Muscle layer of colon (tissue), 2 donors: ENCODE measurements around the gene HCST.

Experiments used
- H3K27ac ChIP-seq: one replicate; pipeline ENCODE4 v1.7.0; 2013; ENCODE audit warnings: low read depth, mild to moderate bottlenecking, low read length, moderate library complexity
- H3K27me3 ChIP-seq, 2 donors: one replicate each; pipeline ENCODE4 v1.7.0; 2013; ENCODE audit warnings: low read length in 2 of 2, mild to moderate bottlenecking in 2 of 2; ENCODE audit not compliant: insufficient read depth in 2 of 2, control insufficient read depth in 1 of 2
- H3K36me3 ChIP-seq: one replicate; pipeline ENCODE4 v1.7.0; 2013; ENCODE audit warnings: mild to moderate bottlenecking, low read length; ENCODE audit not compliant: insufficient read depth
- H3K4me1 ChIP-seq: one replicate; pipeline ENCODE4 v1.7.0; 2013; ENCODE audit warnings: mild to moderate bottlenecking, low read length; ENCODE audit not compliant: insufficient read depth
- H3K4me3 ChIP-seq, 2 donors: one replicate each; pipeline ENCODE4 v1.7.0; 2013; ENCODE audit warnings: low read length in 2 of 2, low read depth in 1 of 2, mild to moderate bottlenecking in 1 of 2, moderate library complexity in 1 of 2
- H3K9ac ChIP-seq: one replicate; pipeline ENCODE4 v1.7.0; 2013; ENCODE audit warnings: low read length
- H3K9me3 ChIP-seq: one replicate; pipeline ENCODE4 v1.7.0; 2013; ENCODE audit warnings: mild to moderate bottlenecking, low read length
- donor health status: abdominal sarcoma.
- donor health status: Adenocarcinoma of cecum.

Gene HCST

DNA sequence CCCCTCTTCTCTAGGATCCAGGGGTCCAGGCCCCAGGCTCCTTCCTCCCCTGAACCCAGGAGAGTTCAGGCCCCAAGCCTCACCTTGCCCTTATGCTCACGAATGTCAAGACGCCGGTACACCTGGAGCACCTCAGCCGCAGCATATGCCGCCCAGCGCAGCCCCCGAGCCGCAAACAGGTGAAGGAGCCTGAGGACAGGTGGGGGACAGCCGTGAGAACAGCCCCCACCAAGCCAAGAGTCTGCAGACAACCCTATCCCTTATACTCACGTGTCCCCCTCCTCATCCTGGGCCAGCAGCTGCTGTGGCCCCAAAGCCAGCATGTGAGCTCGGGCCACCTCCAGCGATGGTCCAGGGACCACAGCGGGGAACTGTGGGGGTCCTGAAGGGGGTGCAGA, 5.7 kb upstream of the HCST start:
- Histone ChIP-seq H3K36me3 (peaks cover 28% of the 10 kb centered on the region), H3K27ac (no peak overlapping the region), H3K4me3 (no peak overlapping the region), H3K9ac (no peak overlapping the region), H3K9me3 (no peaks in the 10 kb centered on the region), H3K27me3 (no peaks in the 10 kb centered on the region), H3K4me1 (peaks cover 11% of the 10 kb centered on the region)

DNA sequence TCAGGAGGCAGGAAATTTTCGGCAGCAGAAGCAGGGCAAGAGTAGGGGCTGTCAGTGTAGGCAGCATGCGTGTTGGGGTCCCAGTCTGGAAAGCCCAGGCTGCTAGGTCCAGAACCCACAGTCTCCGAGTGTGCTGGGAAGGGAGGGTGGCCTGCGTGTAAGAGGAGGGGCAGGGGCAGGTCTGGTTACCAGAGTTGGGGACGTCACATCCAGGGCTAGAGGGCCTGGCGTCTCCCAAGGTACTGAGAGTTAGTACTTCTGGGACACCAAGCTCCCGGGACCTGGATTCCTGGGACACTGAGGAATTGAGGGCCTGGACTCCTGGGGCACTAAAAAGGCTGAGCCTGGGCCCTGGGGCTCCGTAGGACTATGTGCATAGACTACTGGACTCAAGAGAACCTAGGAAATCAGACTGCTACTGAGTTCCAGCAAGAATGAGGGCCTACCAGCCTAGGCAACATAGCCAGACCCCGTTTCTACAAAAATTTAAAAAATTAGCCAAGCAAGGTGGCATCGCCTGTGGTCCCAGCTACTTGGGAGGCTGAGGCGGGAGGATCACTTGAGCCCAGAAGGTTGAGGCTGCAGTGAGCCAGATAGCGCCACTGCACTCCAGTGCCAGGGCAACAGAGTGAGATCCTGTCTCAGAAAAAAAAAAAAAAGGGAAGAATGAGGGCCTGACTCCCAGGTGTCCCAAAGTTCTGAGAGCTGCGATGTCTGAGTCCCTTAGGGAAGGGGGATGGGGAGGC, 4.5 kb upstream of the HCST start:
- H3K9me3 ChIP-seq: no peaks in the 10 kb centered on the region
- H3K9ac ChIP-seq: peak overlapping the region; percentile 65
- H3K27me3 ChIP-seq: no peaks in the 10 kb centered on the region
- peaks cover 28% of the 10 kb centered on the region for H3K36me3 ChIP-seq
- H3K4me1 ChIP-seq: peaks cover 11% of the 10 kb centered on the region
- peak overlapping the region; percentile 74 to 91 for H3K4me3 ChIP-seq
- H3K27ac ChIP-seq: peak overlapping the region; percentile 90

DNA sequence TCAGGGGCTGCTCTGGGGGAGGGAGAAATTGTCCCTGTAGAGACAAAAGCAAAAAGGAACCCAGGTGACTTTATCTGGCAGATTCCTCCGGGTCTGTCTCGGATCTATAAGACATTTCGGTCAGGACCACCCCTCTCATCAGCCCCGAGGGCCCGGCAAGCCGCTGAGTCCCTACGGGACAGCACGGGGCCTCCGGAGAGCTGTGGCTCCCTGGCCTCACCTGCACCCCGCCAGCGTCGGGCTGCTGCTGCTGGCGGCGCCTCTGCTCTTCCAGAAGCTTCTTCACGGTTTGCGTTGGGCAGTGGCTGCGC, 3.9 kb upstream of the HCST start:
- Histone ChIP-seq H3K9ac (peak overlapping the region; percentile 65), H3K4me1 (peaks cover 11% of the 10 kb centered on the region), H3K9me3 (no peaks in the 10 kb centered on the region), H3K4me3 (peak overlapping the region; percentile 74 to 91), H3K27ac (peak overlapping the region; percentile 90), H3K36me3 (peaks cover 28% of the 10 kb centered on the region), H3K27me3 (no peaks in the 10 kb centered on the region)

DNA sequence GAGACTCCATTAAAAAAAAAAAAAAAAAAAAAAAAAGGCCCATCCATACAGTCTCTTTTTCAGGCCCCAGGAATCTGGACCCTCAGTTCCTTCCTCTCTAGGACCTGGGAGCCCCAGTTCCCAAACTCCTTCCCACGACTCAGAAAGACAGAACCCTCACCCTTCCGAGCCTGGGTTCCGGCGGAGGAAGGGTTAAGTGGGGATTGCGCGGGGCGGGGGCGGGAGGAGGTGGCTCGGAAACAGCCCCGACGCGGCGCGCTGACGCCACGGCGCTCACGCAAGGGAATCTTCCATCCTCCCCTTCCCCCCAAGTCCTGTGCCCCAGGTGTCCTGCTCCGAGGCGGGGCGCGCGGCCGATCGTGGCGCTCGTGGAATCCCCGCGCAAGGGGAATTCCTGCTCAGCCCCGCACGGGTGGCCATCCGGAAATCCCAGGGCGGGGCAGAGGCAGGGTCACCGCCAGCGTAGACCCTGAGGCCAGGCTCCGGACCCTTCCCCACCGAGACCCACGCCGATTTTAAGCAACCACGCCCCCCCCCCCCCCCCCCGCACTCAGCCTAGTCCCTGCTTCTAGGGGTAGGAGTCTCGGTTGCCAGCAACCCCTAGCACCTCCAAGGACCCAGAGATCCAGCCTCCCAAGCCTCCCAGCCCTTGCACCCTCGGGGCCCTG, 2.6 kb upstream of the HCST start:
- Histone ChIP-seq H3K27ac (peak overlapping the region; percentile 90), H3K27me3 (no peaks in the 10 kb centered on the region), H3K4me1 (peaks cover 11% of the 10 kb centered on the region), H3K4me3 (peak overlapping the region; percentile 74 to 91), H3K36me3 (peaks cover 21% of the 10 kb centered on the region), H3K9me3 (no peaks in the 10 kb centered on the region), H3K9ac (peak overlapping the region; percentile 78)

DNA sequence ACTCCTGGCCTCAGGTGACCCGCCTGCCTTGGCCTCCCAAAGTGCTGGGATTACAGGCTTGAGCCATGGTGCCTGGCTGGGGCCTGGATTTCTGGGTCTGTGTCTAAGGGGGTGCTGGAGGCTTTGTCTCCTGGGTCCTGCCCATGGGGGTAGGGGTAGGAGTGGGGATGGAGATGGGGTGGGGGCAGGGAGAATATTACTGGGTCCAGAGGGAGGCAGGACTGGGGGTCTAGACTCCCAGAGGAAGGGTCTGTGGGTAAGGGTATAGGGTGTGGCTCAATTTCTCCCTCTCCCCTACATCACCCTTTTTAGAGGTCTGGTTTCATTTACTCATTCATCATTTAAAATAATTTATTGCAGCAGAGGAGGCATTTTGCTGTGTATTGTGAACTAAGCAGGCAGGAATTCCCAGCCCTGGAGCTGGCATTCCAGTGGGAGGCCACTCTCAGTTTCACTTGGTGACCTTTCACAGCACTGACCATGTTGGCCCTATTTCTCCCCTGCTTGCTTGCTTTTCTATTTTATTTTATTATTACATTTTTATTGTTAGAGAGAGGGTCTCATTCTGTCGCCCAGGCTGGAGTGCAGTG, 1.2 kb upstream of the HCST start:
- Histone ChIP-seq H3K4me3 (no peak overlapping the region), H3K4me1 (peaks cover 11% of the 10 kb centered on the region), H3K36me3 (peaks cover 14% of the 10 kb centered on the region), H3K27ac (peak overlapping the region; percentile 90), H3K9me3 (no peaks in the 10 kb centered on the region), H3K9ac (no peak overlapping the region), H3K27me3 (no peaks in the 10 kb centered on the region)

DNA sequence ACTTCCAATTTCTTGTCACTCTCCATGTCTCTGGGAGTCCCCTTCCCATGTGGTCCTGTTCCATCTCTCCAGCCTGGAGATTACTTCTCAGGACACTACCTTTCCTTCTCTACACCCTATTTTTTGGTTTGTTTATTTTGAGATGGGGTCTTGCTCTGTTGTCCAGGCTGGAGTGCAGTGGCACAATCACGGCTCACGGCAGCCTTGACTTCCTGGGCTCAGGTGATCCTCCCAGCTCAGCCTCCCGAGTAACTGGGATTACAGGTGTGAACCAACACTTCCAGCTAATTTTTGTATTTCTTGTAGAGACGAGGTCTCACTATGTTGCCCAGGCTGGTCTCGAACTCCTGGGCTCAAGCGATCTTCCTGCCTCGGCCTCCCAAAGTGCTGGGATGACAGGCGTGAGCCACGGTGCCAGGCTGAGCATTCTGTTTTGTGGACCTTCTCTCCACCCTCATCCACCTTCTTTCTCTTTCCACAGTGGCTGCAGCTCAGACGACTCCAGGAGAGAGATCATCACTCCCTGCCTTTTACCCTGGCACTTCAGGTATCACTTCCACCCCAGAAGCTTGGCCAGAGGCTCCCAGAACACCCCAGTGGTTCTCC, 644 bp downstream of the HCST start:
- H3K27me3 ChIP-seq: no peaks in the 10 kb centered on the region
- H3K27ac ChIP-seq: peak overlapping the region; percentile 58
- no peaks in the 10 kb centered on the region for H3K9me3 ChIP-seq
- no peak overlapping the region for H3K9ac ChIP-seq
- no peaks in the 10 kb centered on the region for H3K36me3 ChIP-seq
- H3K4me1 ChIP-seq: peaks cover 5% of the 10 kb centered on the region
- no peak overlapping the region for H3K4me3 ChIP-seq

DNA sequence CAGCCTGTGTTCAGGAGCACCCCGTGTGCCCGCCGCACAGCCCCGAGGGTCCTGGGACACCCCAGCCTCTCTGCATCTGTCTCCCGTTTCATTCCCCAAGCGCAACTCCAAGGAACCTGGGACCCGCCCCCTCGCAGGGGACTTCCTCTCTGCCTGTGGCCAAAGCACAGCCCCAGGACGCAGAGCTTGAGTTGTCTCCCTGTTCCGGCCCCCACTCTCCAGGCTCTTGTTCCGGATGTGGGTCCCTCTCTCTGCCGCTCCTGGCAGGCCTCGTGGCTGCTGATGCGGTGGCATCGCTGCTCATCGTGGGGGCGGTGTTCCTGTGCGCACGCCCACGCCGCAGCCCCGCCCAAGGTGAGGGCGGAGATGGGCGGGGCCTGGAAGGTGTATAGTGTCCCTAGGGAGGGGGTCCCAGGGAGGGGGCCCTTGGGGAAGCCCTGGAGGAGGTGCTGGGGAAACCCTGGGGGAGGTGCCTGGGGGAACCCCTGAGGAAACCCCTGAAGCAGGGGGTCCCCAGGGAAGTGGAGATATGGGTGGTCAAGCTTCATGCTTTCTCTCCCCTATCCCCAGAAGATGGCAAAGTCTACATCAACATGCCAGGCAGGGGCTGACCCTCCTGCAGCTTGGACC, 1.3 kb downstream of the HCST start:
- Histone ChIP-seq H3K9ac (no peak overlapping the region), H3K4me1 (no peaks in the 10 kb centered on the region), H3K9me3 (no peaks in the 10 kb centered on the region), H3K4me3 (no peak overlapping the region), H3K27me3 (no peaks in the 10 kb centered on the region), H3K27ac (peak overlapping the region; percentile 58), H3K36me3 (no peaks in the 10 kb centered on the region)

DNA sequence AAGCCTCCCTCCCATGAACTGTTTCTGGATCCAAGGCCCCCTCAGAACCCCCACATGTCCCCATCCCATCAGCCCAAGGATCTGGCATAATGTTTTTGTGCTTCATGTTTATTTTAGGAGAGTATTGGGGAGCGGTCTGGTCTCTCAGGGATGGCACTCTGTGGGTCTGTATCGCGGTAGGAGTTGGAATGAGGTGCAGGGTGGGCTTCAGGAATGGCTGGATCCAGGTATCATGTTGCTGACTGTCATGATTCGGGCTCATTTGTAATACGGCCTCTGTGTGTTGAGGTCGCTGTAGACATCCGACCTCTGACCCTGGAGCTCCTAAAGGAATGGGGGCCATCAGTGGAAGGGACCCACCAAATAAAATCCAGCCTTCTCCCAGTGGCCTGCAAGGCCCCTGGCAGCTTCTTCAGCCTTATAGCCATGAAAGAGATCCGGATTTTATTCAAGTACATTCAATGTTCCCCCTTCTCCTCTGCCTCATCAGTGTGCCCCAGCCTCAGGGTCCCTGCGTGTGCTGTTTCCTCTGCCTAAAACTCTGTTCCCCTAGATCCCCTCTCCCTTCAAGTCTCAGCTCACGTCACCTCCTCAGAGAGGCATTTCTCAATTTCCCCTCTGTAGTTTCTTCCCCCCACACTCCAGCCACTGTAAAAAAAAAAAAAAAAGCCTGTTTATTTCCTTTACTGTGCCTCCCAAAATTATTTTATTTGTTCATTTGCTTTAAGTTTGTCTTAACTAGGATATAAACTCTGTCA, 2.2 kb downstream of the HCST start:
- Histone ChIP-seq H3K4me3 (no peak overlapping the region), H3K9me3 (no peaks in the 10 kb centered on the region), H3K4me1 (no peaks in the 10 kb centered on the region), H3K9ac (no peak overlapping the region), H3K27ac (no peak overlapping the region), H3K36me3 (no peaks in the 10 kb centered on the region), H3K27me3 (no peaks in the 10 kb centered on the region)

DNA sequence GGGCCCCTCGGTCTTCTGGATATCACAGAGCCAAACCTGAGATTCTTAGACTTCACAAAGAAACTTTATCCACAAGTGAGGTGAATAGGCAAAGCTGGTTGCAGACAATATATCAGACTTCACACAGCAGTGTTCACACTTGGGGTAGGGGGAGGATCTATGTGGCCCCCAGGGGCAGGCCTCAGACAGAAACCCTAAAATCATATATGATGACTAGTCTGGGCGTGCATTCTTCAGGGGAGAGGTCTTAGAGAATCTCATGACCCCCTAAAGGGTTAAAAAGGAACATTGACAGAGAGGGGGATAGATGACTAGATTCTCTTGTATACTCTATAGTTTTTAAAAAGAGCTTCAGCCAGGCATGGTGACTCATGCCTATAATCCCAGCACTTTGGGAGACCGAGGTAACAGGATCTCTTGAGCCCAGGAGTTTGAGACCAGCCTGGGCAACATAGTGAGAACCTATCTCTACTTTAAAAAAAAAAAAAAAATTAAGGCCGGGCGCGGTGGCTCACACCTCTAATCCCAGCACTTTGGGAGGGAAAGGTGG, 2.9 kb downstream of the HCST start:
- no peak overlapping the region for H3K27ac ChIP-seq
- H3K9me3 ChIP-seq: no peaks in the 10 kb centered on the region
- H3K27me3 ChIP-seq: no peaks in the 10 kb centered on the region
- H3K9ac ChIP-seq: no peak overlapping the region
- H3K4me1 ChIP-seq: no peaks in the 10 kb centered on the region
- H3K36me3 ChIP-seq: no peaks in the 10 kb centered on the region
- H3K4me3 ChIP-seq: no peak overlapping the region

DNA sequence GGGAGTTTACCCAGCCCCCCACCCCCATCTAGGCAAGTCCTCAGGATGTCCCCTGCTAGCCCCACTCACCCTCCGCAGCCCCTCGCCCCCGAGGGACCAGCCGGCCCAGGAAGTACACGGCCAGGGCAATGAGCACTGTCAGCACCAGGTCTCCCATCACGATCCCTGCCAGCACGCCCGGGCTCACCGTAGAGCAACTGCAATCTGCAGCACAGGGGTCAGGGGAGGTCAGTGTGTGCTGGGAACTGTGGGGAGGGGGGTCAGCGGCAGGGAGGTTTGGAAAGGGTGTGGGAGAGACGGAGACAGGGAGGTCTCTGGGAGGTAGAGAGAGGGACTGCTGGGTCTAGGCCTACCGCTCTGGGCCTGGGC, 5.0 kb downstream of the HCST start:
- Histone ChIP-seq H3K36me3 (no peaks in the 10 kb centered on the region), H3K4me3 (no peak overlapping the region), H3K27ac (no peak overlapping the region), H3K4me1 (no peaks in the 10 kb centered on the region), H3K9me3 (no peaks in the 10 kb centered on the region), H3K9ac (no peak overlapping the region), H3K27me3 (no peaks in the 10 kb centered on the region)
